ENCODE results near the gene CFL2. TPM values are rescaled to one million over a fixed set of nuclear protein-coding genes. Genes with fewer than 3 reads are reported as not detected.
A peak's percentile ranks its signal among the peaks of the same experiment; 100 is the strongest.

The CFL2 gene
- total RNA-seq, 6 donors from 2014 or later = 8.4 to 51.6 (median 40.7) TPM

- H3K4me1 ChIP-seq = no peaks in the 10 kb centered on the region
- 61 to 79% methylated on average over 3 of the region's 3 CpGs for WGBS, 2 donors
- no peak for ATAC-seq (ENCODE audit: low FRiP score in 2 of 2)
Measured at GRCh38 chr14:34733245-34733644, 18.9 kb upstream of the CFL2 start.

DNA sequence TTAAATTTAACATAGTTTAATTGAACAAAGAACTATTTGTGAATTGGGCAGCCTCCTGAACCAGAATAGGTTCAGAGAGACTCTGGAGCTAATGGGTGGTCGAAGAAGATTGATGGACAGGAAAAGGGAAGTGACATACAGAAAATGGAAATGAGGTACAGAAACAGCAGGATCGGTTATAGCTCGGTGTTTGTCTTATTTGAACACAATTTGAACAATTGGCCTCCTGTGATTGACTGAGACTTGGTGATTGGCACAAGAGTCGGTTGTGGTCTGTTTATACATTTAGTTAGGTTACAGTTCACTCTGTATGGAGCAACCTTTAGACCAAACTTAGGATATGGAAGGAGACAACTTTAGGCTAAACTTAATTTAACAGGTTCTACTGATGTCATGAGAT is 18.4 kb upstream of the CFL2 start:
- ATAC-seq (ENCODE audit: low FRiP score in 2 of 2) (no peak), DNase-seq (no peak)
- Histone ChIP-seq H3K36me3 (no peaks in the 10 kb centered on the region), H3K4me3 (no peak overlapping the region), H3K27ac (no peak overlapping the region), H3K9me3 (no peaks in the 10 kb centered on the region), H3K4me1 (no peaks in the 10 kb centered on the region), H3K27me3 (no peaks in the 10 kb centered on the region)
- TF ChIP-seq POLR2A (IDR thresholded peaks at IDR 0.05) (no peak), EP300 (IDR thresholded peaks at IDR 0.05) (no peak), POLR2AphosphoS5 (IDR thresholded peaks at IDR 0.05) (no peak)
- TF ChIP-seq, protein P1, sequence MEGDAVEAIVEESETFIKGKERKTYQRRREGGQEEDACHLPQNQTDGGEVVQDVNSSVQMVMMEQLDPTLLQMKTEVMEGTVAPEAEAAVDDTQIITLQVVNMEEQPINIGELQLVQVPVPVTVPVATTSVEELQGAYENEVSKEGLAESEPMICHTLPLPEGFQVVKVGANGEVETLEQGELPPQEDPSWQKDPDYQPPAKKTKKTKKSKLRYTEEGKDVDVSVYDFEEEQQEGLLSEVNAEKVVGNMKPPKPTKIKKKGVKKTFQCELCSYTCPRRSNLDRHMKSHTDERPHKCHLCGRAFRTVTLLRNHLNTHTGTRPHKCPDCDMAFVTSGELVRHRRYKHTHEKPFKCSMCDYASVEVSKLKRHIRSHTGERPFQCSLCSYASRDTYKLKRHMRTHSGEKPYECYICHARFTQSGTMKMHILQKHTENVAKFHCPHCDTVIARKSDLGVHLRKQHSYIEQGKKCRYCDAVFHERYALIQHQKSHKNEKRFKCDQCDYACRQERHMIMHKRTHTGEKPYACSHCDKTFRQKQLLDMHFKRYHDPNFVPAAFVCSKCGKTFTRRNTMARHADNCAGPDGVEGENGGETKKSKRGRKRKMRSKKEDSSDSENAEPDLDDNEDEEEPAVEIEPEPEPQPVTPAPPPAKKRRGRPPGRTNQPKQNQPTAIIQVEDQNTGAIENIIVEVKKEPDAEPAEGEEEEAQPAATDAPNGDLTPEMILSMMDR (IDR thresholded peaks at IDR 0.05) = no peak
- WGBS, 2 donors = 40 to 59% methylated on average over 4 of the region's 4 CpGs

More at GRCh38 chr14:34733245-34733644, 18.9 kb upstream of the CFL2 start:
- Histone ChIP-seq H3K27me3 (no peaks in the 10 kb centered on the region), H3K4me3 (no peak overlapping the region), H3K9me3 (no peaks in the 10 kb centered on the region), H3K27ac (no peak overlapping the region), H3K36me3 (no peaks in the 10 kb centered on the region)
- DNase-seq = no peak
- TF ChIP-seq, protein P1 (IDR thresholded peaks at IDR 0.05) = no peak
- TF ChIP-seq POLR2A (IDR thresholded peaks at IDR 0.05) (no peak), POLR2AphosphoS5 (IDR thresholded peaks at IDR 0.05) (no peak), EP300 (IDR thresholded peaks at IDR 0.05) (no peak)

DNA sequence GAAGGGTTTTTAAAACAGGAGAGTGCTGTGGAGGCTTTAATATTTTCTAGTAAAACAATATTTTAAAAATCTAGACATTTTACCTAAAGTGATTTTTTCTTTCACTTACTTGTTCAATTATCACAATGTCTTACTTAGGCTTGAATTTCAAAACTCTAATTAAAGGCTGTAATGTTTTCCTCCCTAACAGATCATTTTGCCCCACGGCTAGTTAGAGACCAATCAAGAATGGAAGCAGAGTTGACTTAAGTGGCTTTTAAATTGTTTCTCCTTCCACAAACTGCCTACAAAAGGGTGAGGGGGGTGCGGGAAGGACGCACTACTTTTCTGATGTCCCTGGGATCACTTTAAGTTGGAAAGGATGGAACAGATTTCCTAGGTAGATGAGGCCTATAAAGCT is 9.5 kb upstream of the CFL2 start:
- ATAC-seq (ENCODE audit: low FRiP score in 2 of 2) (no peak), DNase-seq (no peak)
- TF ChIP-seq POLR2AphosphoS5 (IDR thresholded peaks at IDR 0.05) = no peak
- no peak for TF ChIP-seq EP300 (IDR thresholded peaks at IDR 0.05)
- TF ChIP-seq, protein P1 (IDR thresholded peaks at IDR 0.05) = no peak
- TF ChIP-seq POLR2A (IDR thresholded peaks at IDR 0.05) = no peak
- no peak overlapping the region for H3K4me3 ChIP-seq
- H3K27me3 ChIP-seq = no peaks in the 10 kb centered on the region
- H3K4me1 ChIP-seq = no peaks in the 10 kb centered on the region
- H3K27ac ChIP-seq = no peak overlapping the region
- no peaks in the 10 kb centered on the region for H3K36me3 ChIP-seq
- WGBS, 2 donors = 88 to 94% methylated on average over 3 of the region's 3 CpGs
- H3K9me3 ChIP-seq = no peaks in the 10 kb centered on the region

DNA sequence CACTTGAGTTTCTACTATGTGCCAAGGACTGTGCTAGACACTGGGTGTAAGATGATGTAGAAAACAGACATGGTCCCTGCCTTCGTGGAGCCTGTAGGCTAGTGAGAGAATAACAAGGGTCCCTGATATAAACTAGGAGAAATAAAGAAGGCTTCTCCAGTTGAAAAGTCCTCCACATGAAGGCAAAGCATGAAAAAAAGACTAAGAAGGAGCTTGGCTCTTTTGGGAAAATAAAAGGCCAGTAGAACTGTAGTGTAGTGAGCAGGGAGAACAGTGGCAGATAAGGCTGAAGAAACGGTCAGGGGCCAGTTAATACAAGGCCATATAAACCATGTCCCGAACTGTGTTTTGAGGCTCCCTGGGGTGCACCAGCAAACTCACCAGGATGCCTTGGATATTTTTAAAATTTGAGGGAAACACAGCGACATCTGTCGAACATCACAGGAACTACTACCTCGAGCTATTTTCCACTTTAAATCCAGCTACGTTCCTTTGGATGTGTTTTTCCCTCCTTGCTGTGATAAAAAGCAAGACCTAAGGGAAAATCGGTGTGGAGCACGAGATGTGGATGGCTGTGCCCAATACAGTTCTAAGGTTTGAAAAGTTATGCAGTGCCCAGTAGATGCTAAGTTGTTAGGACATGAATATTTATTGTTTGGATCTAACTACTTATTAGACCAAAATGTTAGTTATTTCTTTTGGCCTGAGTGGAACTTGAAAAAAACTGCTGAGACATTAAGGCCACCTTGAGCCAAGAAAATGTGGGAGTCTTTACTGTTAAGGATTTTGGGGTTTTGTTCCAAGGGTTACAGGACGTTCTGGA is 8.5 kb upstream of the CFL2 start:
- TF ChIP-seq, protein P1 (IDR thresholded peaks at IDR 0.05) = peak; percentile 48 to 78 (median 75)
- no peak for TF ChIP-seq POLR2AphosphoS5 (IDR thresholded peaks at IDR 0.05)
- DNase-seq = no peak
- H3K27me3 ChIP-seq = no peaks in the 10 kb centered on the region
- H3K36me3 ChIP-seq = no peaks in the 10 kb centered on the region
- no peak overlapping the region for H3K27ac ChIP-seq
- no peak overlapping the region for H3K4me3 ChIP-seq
- no peaks in the 10 kb centered on the region for H3K4me1 ChIP-seq
- ATAC-seq (ENCODE audit: low FRiP score in 2 of 2) = peak in 1 of 2 donors; percentile 87
- no peaks in the 10 kb centered on the region for H3K9me3 ChIP-seq
- WGBS, 2 donors = 12 to 14% methylated on average over 10 of the region's 10 CpGs

DNA sequence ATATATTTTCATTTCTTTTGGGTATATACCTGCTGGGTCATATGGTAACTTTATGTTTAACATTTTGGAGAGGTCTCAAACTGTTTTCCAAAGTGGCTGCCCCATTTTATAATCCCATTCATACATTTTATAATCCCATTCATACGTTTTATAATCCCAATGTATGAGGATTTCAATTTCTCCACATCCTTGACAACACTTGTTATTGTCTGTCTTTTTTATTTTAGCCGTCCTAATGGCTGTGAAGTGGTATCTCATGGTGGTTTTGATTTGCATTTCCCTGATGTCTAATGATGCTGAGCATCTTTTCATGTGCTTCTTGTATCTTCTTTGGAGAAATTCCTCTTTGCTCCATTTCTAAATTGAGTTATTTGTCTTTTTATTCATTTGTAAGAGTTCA is 6.7 kb upstream of the CFL2 start:
- H3K36me3 ChIP-seq = no peaks in the 10 kb centered on the region
- H3K27ac ChIP-seq = no peak overlapping the region
- H3K4me3 ChIP-seq = no peak overlapping the region
- WGBS, 2 donors = 82 to 85% methylated on average over 2 of the region's 2 CpGs
- ATAC-seq (ENCODE audit: low FRiP score in 2 of 2) = no peak
- no peaks in the 10 kb centered on the region for H3K27me3 ChIP-seq
- TF ChIP-seq POLR2A (IDR thresholded peaks at IDR 0.05) (no peak), POLR2AphosphoS5 (IDR thresholded peaks at IDR 0.05) (no peak), EP300 (IDR thresholded peaks at IDR 0.05) (no peak)
- TF ChIP-seq, protein P1 (IDR thresholded peaks at IDR 0.05) = no peak
- no peaks in the 10 kb centered on the region for H3K4me1 ChIP-seq
- no peaks in the 10 kb centered on the region for H3K9me3 ChIP-seq
- DNase-seq = no peak

Measured in upper lobe of left lung (tissue), 6 donors.